ENCODE measurements around the gene HAO2.

The HAO2 gene

GRCh38 chr1:119390526-119390925 lies 21.9 kb downstream of the HAO2 start:
- Histone ChIP-seq H3K9ac (ENCODE audit: insufficient read length, low read depth) (no peak overlapping the region), H3K4me3 (ENCODE audit: insufficient read length, low read depth) (no peak overlapping the region), H3K9me3 (ENCODE audit: insufficient read depth, low read length) (no peaks in the 10 kb centered on the region), H3K36me3 (ENCODE audit: insufficient read depth, insufficient read length, low read length) (no peaks in the 10 kb centered on the region), H3K27me3 (ENCODE audit: insufficient read depth, insufficient read length) (no peaks in the 10 kb centered on the region), H3K4me1 (ENCODE audit: insufficient read depth, insufficient read length) (peaks cover 4% of the 10 kb centered on the region)
- TF ChIP-seq YY1 (IDR thresholded peaks at IDR 0.05; ENCODE audit: insufficient read depth, insufficient read length): no peak
- no peak for TF ChIP-seq ZNF274 (IDR thresholded peaks at IDR 0.05; ENCODE audit: low read depth, low read length)
- TF ChIP-seq SUZ12 (IDR thresholded peaks at IDR 0.05; ENCODE audit: extremely low read depth, insufficient read depth, insufficient read length): no peak
- no peak for DNase-seq (ENCODE audit: low read depth, low spot score)

GRCh38 chr1:119391749-119392148 lies 23.2 kb downstream of the HAO2 start:
- Histone ChIP-seq H3K9me3 (ENCODE audit: insufficient read depth, low read length) (no peaks in the 10 kb centered on the region), H3K27me3 (ENCODE audit: insufficient read depth, insufficient read length) (no peaks in the 10 kb centered on the region), H3K36me3 (ENCODE audit: insufficient read depth, insufficient read length, low read length) (no peaks in the 10 kb centered on the region), H3K9ac (ENCODE audit: insufficient read length, low read depth) (no peak overlapping the region), H3K4me3 (ENCODE audit: insufficient read length, low read depth) (no peak overlapping the region), H3K4me1 (ENCODE audit: insufficient read depth, insufficient read length) (peaks cover 4% of the 10 kb centered on the region)
- no peak for DNase-seq (ENCODE audit: low read depth, low spot score)
- TF ChIP-seq YY1 (IDR thresholded peaks at IDR 0.05; ENCODE audit: insufficient read depth, insufficient read length): no peak
- no peak for TF ChIP-seq ZNF274 (IDR thresholded peaks at IDR 0.05; ENCODE audit: low read depth, low read length)
- TF ChIP-seq SUZ12 (IDR thresholded peaks at IDR 0.05; ENCODE audit: extremely low read depth, insufficient read depth, insufficient read length): no peak

- Histone ChIP-seq H3K9me3 (ENCODE audit: insufficient read depth, low read length) (no peaks in the 10 kb centered on the region), H3K27me3 (ENCODE audit: insufficient read depth, insufficient read length) (no peaks in the 10 kb centered on the region), H3K9ac (ENCODE audit: insufficient read length, low read depth) (no peak overlapping the region), H3K4me1 (ENCODE audit: insufficient read depth, insufficient read length) (no peaks in the 10 kb centered on the region), H3K36me3 (ENCODE audit: insufficient read depth, insufficient read length, low read length) (no peaks in the 10 kb centered on the region), H3K4me3 (ENCODE audit: insufficient read length, low read depth) (no peak overlapping the region)
- no peak for TF ChIP-seq ZNF274 (IDR thresholded peaks at IDR 0.05; ENCODE audit: low read depth, low read length)
- TF ChIP-seq YY1 (IDR thresholded peaks at IDR 0.05; ENCODE audit: insufficient read depth, insufficient read length): no peak
- TF ChIP-seq SUZ12 (IDR thresholded peaks at IDR 0.05; ENCODE audit: extremely low read depth, insufficient read depth, insufficient read length): no peak
- no peak for DNase-seq (ENCODE audit: low read depth, low spot score)
Observed at GRCh38 chr1:119394085-119394484, 25.5 kb downstream of the HAO2 start.

- no peaks in the 10 kb centered on the region for H3K27me3 ChIP-seq (ENCODE audit: insufficient read depth, insufficient read length)
- TF ChIP-seq SUZ12 (IDR thresholded peaks at IDR 0.05; ENCODE audit: extremely low read depth, insufficient read depth, insufficient read length): no peak
- TF ChIP-seq ZNF274 (IDR thresholded peaks at IDR 0.05; ENCODE audit: low read depth, low read length): no peak
- TF ChIP-seq YY1 (IDR thresholded peaks at IDR 0.05; ENCODE audit: insufficient read depth, insufficient read length): no peak
- no peaks in the 10 kb centered on the region for H3K4me1 ChIP-seq (ENCODE audit: insufficient read depth, insufficient read length)
- no peak overlapping the region for H3K9ac ChIP-seq (ENCODE audit: insufficient read length, low read depth)
- H3K4me3 ChIP-seq (ENCODE audit: insufficient read length, low read depth): no peak overlapping the region
- no peaks in the 10 kb centered on the region for H3K36me3 ChIP-seq (ENCODE audit: insufficient read depth, insufficient read length, low read length)
- H3K9me3 ChIP-seq (ENCODE audit: insufficient read depth, low read length): no peaks in the 10 kb centered on the region
- DNase-seq (ENCODE audit: low read depth, low spot score): no peak
Observed at GRCh38 chr1:119396982-119397381, 28.4 kb downstream of the HAO2 start.

GRCh38 chr1:119397986-119398385 lies 29.4 kb downstream of the HAO2 start:
- Histone ChIP-seq H3K27me3 (ENCODE audit: insufficient read depth, insufficient read length) (no peaks in the 10 kb centered on the region), H3K4me1 (ENCODE audit: insufficient read depth, insufficient read length) (no peaks in the 10 kb centered on the region), H3K9ac (ENCODE audit: insufficient read length, low read depth) (no peak overlapping the region), H3K4me3 (ENCODE audit: insufficient read length, low read depth) (no peak overlapping the region), H3K9me3 (ENCODE audit: insufficient read depth, low read length) (no peaks in the 10 kb centered on the region), H3K36me3 (ENCODE audit: insufficient read depth, insufficient read length, low read length) (no peaks in the 10 kb centered on the region)
- no peak for DNase-seq (ENCODE audit: low read depth, low spot score)
- TF ChIP-seq SUZ12 (IDR thresholded peaks at IDR 0.05; ENCODE audit: extremely low read depth, insufficient read depth, insufficient read length): no peak

- no peak for DNase-seq (ENCODE audit: low read depth, low spot score)
- peaks cover 10% of the 10 kb centered on the region; the same call in 1 of the 2 replicates for H3K9me3 ChIP-seq (ENCODE audit: insufficient read depth, low read length)
- H3K36me3 ChIP-seq (ENCODE audit: insufficient read depth, insufficient read length, low read length): no peaks in the 10 kb centered on the region
- no peaks in the 10 kb centered on the region for H3K4me1 ChIP-seq (ENCODE audit: insufficient read depth, insufficient read length)
- no peak for TF ChIP-seq YY1 (IDR thresholded peaks at IDR 0.05; ENCODE audit: insufficient read depth, insufficient read length)
- no peak for TF ChIP-seq ZNF274 (IDR thresholded peaks at IDR 0.05; ENCODE audit: low read depth, low read length)
- no peak for TF ChIP-seq SUZ12 (IDR thresholded peaks at IDR 0.05; ENCODE audit: extremely low read depth, insufficient read depth, insufficient read length)
- no peak overlapping the region for H3K4me3 ChIP-seq (ENCODE audit: insufficient read length, low read depth)
- H3K9ac ChIP-seq (ENCODE audit: insufficient read length, low read depth): no peak overlapping the region
- no peaks in the 10 kb centered on the region for H3K27me3 ChIP-seq (ENCODE audit: insufficient read depth, insufficient read length)
Observed at GRCh38 chr1:119404736-119405135, 36.2 kb downstream of the HAO2 start.

- TF ChIP-seq SUZ12 (IDR thresholded peaks at IDR 0.05; ENCODE audit: extremely low read depth, insufficient read depth, insufficient read length): no peak
- TF ChIP-seq YY1 (IDR thresholded peaks at IDR 0.05; ENCODE audit: insufficient read depth, insufficient read length): no peak
- TF ChIP-seq ZNF274 (IDR thresholded peaks at IDR 0.05; ENCODE audit: low read depth, low read length): no peak
- peaks cover 10% of the 10 kb centered on the region; the same call in 1 of the 2 replicates for H3K9me3 ChIP-seq (ENCODE audit: insufficient read depth, low read length)
- no peaks in the 10 kb centered on the region for H3K4me1 ChIP-seq (ENCODE audit: insufficient read depth, insufficient read length)
- H3K27me3 ChIP-seq (ENCODE audit: insufficient read depth, insufficient read length): no peaks in the 10 kb centered on the region
- no peak overlapping the region for H3K4me3 ChIP-seq (ENCODE audit: insufficient read length, low read depth)
- no peaks in the 10 kb centered on the region for H3K36me3 ChIP-seq (ENCODE audit: insufficient read depth, insufficient read length, low read length)
- no peak overlapping the region for H3K9ac ChIP-seq (ENCODE audit: insufficient read length, low read depth)
- no peak for DNase-seq (ENCODE audit: low read depth, low spot score)
Observed at GRCh38 chr1:119409731-119410130, 41.1 kb downstream of the HAO2 start.

GRCh38 chr1:119410961-119411360 lies 42.4 kb downstream of the HAO2 start:
- Histone ChIP-seq H3K9me3 (ENCODE audit: insufficient read depth, low read length) (peaks cover 10% of the 10 kb centered on the region; the same call in 1 of the 2 replicates), H3K4me3 (ENCODE audit: insufficient read length, low read depth) (no peak overlapping the region), H3K4me1 (ENCODE audit: insufficient read depth, insufficient read length) (no peaks in the 10 kb centered on the region), H3K27me3 (ENCODE audit: insufficient read depth, insufficient read length) (no peaks in the 10 kb centered on the region), H3K9ac (ENCODE audit: insufficient read length, low read depth) (no peak overlapping the region), H3K36me3 (ENCODE audit: insufficient read depth, insufficient read length, low read length) (no peaks in the 10 kb centered on the region)
- no peak for TF ChIP-seq SUZ12 (IDR thresholded peaks at IDR 0.05; ENCODE audit: extremely low read depth, insufficient read depth, insufficient read length)
- no peak for TF ChIP-seq YY1 (IDR thresholded peaks at IDR 0.05; ENCODE audit: insufficient read depth, insufficient read length)
- TF ChIP-seq ZNF274 (IDR thresholded peaks at IDR 0.05; ENCODE audit: low read depth, low read length): no peak
- DNase-seq (ENCODE audit: low read depth, low spot score): no peak
